NOMO-1 treated with dmso at 0.1 percent for 144 hours (cell line): ENCODE results near the gene MEI1.

ENCODE experiments used
- DNase-seq: peaks from one replicate; lab custom pipeline; 2025; ENCODE audit not compliant: unreplicated experiment; lab: John Stamatoyannopoulos, UW

Gene MEI1

GRCh38 chr22:41836551-41836950 lies 137.2 kb downstream of the MEI1 start:
- DNase-seq, result no peak

- no peak for DNase-seq
Observed at GRCh38 chr22:41838842-41839618, 139.7 kb downstream of the MEI1 start.

DNA sequence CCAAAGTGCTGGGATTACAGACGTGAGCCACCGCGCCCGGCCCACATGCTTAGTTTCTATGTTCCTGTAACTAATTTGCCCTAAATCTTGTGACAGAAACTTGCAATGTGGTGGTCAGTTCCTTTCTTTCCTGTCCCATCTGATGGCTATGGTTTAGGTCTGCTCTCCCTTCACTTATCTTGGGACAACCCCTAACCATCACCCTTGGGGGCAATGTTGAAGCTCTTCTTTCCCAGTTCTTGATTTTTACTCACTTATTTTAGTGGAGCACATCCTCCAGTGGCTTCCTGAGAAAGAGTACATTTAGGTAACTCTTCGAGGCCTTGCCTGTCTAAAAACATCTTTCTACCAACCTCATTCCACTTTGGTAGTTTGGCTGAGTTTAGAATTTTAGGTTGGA lies 140.9 kb downstream of the MEI1 start:
- DNase-seq, result no peak

- no peak for DNase-seq
Observed at GRCh38 chr22:41841085-41841712, 141.9 kb downstream of the MEI1 start.

GRCh38 chr22:41842996-41843970 lies 144.0 kb downstream of the MEI1 start:
- DNase-seq, result no peak

GRCh38 chr22:41844036-41844435 lies 144.7 kb downstream of the MEI1 start:
- DNase-seq, result peak; percentile 28

GRCh38 chr22:41844513-41844912 lies 145.2 kb downstream of the MEI1 start:
- DNase-seq, result no peak

GRCh38 chr22:41845380-41846267 lies 146.3 kb downstream of the MEI1 start:
- no peak for DNase-seq

GRCh38 chr22:41846268-41846987 lies 147.1 kb downstream of the MEI1 start:
- no peak for DNase-seq

GRCh38 chr22:41847300-41847699 lies 148.0 kb downstream of the MEI1 start:
- DNase-seq, result no peak

- peak; percentile 91 for DNase-seq
Observed at GRCh38 chr22:41848468-41848867, 149.2 kb downstream of the MEI1 start.
